Activated naive CD8-positive, alpha-beta T cell treated with anti-CD3 and anti-CD28 coated beads for 36 hours (primary cell): ENCODE measurements around the gene HAND1. TPM values are rescaled to one million over a fixed set of nuclear protein-coding genes. Genes with fewer than 3 reads are reported as not detected.

Source experiments
- DNase-seq: peaks from one replicate; pipeline ENCODE4 v3.0.0; 2021
- H3K27ac Mint-ChIP-seq: one replicate; pipeline ENCODE4 v1.8.0; 2022; ENCODE audit warnings: mild to moderate bottlenecking, moderate library complexity, mixed read lengths
- H3K27me3 Mint-ChIP-seq: one replicate; pipeline ENCODE4 v1.8.0; 2022; ENCODE audit warnings: mild to moderate bottlenecking, mixed read lengths
- H3K36me3 Mint-ChIP-seq: one replicate; pipeline ENCODE4 v1.8.0; 2021; ENCODE audit warnings: mild to moderate bottlenecking, mixed read lengths
- H3K4me1 Mint-ChIP-seq: one replicate; pipeline ENCODE4 v1.8.0; 2021; ENCODE audit warnings: mixed read lengths
- H3K4me3 Mint-ChIP-seq: one replicate; pipeline ENCODE4 v1.8.0; 2022; ENCODE audit warnings: mild to moderate bottlenecking, moderate library complexity, mixed read lengths
- H3K9me3 Mint-ChIP-seq: one replicate; pipeline ENCODE4 v1.8.0; 2022; ENCODE audit warnings: mixed read lengths
- total RNA-seq, 2 experiments: library from RNA; stranded (reverse); gene quantifications; one replicate each; pipeline ENCODE4 v1.2.3, GENCODE V29; 2021

Gene HAND1
- total RNA-seq, 2 experiments from 2014 or later, result not detected

GRCh38 chr5:154487541-154487940 is 9.5 kb upstream of the HAND1 start:
- Mint-ChIP-seq H3K27me3 (peaks cover 88% of the 10 kb centered on the region), H3K27ac (no peak overlapping the region), H3K36me3 (no peaks in the 10 kb centered on the region), H3K9me3 (no peaks in the 10 kb centered on the region), H3K4me1 (peaks cover 31% of the 10 kb centered on the region), H3K4me3 (no peak overlapping the region)
- DNase-seq, result peak; percentile 67

DNA sequence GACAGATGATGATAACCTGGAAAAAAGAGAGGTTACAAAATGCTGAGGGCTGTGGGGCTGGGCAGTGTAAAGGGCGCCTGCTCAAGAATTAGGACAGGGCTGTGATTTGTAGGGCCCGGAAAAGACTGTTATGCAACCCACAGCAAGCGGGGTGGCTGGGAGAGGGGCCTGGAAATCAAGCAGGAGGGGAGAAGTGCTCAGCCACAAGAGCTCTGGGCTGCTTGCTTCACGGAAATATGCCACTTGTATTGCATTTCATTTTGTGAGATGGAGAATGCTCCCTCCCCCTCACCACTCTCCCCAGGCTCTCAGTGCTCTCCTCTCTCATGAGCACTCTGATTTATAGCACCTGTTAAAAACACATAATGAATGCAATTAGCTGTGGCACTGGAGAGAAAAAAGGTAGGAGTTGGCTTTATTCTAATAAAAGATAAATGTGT is 8.4 kb upstream of the HAND1 start:
- H3K9me3 Mint-ChIP-seq, result no peaks in the 10 kb centered on the region
- H3K4me3 Mint-ChIP-seq, result no peak overlapping the region
- peaks cover 31% of the 10 kb centered on the region for H3K4me1 Mint-ChIP-seq
- H3K36me3 Mint-ChIP-seq, result no peaks in the 10 kb centered on the region
- no peak overlapping the region for H3K27ac Mint-ChIP-seq
- H3K27me3 Mint-ChIP-seq, result peaks cover 88% of the 10 kb centered on the region
- no peak for DNase-seq

GRCh38 chr5:154485850-154486426 is 7.9 kb upstream of the HAND1 start:
- H3K4me3 Mint-ChIP-seq, result no peak overlapping the region
- H3K4me1 Mint-ChIP-seq, result peaks cover 31% of the 10 kb centered on the region
- no peaks in the 10 kb centered on the region for H3K36me3 Mint-ChIP-seq
- H3K27me3 Mint-ChIP-seq, result peaks cover 88% of the 10 kb centered on the region
- no peak overlapping the region for H3K27ac Mint-ChIP-seq
- H3K9me3 Mint-ChIP-seq, result no peaks in the 10 kb centered on the region
- DNase-seq, result no peak

GRCh38 chr5:154485096-154485491 is 7.1 kb upstream of the HAND1 start:
- Mint-ChIP-seq H3K4me1 (peaks cover 37% of the 10 kb centered on the region), H3K27ac (no peak overlapping the region), H3K27me3 (peaks cover 89% of the 10 kb centered on the region), H3K4me3 (no peak overlapping the region), H3K36me3 (no peaks in the 10 kb centered on the region), H3K9me3 (no peaks in the 10 kb centered on the region)
- DNase-seq, result no peak

DNA sequence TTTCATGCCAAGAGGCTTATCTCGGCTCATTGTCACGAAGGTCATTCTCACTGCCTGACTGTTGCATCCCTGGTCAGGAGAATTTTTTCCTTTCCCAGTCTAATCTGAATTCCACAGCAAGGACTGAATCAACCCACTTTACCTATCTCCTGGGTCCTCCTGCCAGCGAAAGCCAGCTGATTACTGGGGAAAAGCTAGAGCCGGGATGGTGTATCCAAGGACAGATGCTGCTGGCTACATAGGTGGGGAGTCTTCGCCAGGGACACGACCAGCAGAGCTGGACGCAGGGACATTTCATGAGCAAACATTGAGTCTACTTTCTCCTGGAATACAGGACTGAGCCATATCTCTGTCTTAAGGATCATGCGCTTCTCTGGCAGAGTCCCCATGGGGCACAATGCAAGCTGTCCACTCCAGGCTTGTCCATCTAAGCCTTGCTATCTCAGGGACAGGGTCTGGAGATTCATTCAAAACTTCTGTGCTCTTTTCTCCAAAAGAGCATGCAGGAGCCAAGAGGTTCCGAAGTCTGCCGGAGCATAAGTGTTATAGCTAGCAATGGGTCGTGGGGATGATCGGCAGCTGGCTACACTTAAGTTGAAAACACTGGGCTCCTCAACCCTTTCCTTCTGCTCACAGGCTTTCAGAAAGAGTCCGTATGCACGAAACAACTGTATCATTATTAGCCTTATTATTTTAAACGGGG is 6.5 kb upstream of the HAND1 start:
- no peaks in the 10 kb centered on the region for H3K9me3 Mint-ChIP-seq
- no peak for DNase-seq
- no peak overlapping the region for H3K4me3 Mint-ChIP-seq
- peaks cover 89% of the 10 kb centered on the region for H3K27me3 Mint-ChIP-seq
- no peaks in the 10 kb centered on the region for H3K36me3 Mint-ChIP-seq
- no peak overlapping the region for H3K27ac Mint-ChIP-seq
- H3K4me1 Mint-ChIP-seq, result peaks cover 40% of the 10 kb centered on the region

GRCh38 chr5:154483654-154484392 is 5.8 kb upstream of the HAND1 start:
- Mint-ChIP-seq H3K27me3 (peaks cover 91% of the 10 kb centered on the region), H3K27ac (no peak overlapping the region), H3K9me3 (no peaks in the 10 kb centered on the region), H3K4me1 (peaks cover 43% of the 10 kb centered on the region), H3K36me3 (no peaks in the 10 kb centered on the region), H3K4me3 (no peak overlapping the region)
- DNase-seq, result no peak

DNA sequence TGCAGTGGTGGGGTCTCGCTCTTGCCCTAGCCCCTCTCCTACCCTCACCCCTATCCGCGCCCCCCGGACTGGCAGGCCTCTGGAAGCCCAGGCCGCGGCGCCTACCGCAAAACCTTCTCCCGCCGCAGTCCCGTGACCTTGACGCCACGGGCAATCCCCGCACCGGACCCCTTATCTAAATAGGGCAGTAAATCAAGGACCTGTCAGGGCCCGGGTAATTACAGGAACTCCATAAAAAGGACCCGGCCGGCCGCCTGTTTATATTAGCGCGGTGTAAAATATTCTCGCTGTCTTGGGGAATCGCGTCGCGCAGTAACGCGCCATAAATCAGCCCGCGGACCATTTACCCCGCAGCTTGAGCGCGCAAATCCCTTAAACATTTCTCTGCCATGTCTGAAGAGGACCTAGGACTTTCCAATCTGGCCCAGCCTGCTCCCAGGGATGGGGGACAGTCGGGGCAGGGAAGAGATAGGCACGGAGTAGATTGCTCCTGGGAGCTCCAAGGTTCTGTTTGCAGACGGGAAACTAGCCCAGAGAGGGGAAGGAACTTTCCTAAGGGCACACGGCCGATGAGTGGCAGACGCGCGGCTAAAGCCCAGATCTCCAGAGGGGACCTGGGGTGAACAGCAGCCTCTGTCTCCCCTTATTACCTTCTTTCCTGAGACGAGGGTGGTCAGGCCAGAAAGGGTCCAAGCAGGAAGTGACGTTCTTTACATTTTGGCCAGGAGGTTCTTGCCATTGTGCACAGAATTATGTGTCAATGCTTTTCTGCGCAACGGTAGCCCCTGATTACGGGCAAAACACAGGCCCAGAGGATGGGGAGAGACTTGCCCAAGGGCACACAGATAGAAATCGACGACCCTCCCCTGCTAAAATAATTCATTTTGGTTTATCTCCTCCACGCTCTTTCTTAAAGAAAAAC is 4.8 kb upstream of the HAND1 start:
- Mint-ChIP-seq H3K4me3 (no peak overlapping the region), H3K27ac (no peak overlapping the region), H3K4me1 (peaks cover 41% of the 10 kb centered on the region), H3K27me3 (peaks cover 98% of the 10 kb centered on the region), H3K36me3 (no peaks in the 10 kb centered on the region), H3K9me3 (no peaks in the 10 kb centered on the region)
- DNase-seq, result no peak

DNA sequence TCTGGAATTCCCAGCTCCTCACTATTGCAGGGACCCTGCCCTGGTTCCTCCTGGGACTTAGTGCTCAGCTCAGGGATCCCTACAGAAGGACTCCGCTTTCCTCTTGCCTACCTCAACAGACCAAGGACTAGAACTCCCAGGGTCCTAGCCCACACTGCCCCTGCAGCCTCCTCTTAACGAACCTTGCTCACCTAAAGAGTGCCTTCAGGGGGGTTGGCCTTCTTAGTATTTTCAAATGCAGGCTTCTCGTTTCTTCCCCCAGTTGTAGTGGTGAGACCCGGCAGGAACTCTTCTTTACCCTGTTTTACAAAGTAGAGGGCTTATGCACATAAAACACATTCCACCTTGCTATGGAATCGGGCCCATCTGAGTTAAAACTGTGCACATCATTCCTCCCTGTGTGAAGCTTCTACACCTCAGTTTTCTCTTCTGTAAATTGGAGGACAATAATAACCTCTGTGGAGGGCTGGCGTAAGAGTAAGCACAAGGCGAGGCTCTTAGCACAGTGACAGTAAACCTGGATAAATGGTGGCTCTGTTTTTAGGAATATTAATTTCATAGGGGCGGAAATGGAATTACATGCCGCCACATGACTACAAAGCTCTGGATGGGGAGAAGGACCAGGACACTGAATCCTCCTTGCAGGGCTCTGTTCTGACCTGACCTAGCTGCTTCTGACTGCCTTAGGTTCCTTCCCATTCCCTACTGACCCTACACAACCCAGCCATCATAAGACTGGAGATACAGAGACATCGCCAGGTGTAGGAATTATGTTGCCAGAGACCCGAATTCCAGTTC is 3.8 kb upstream of the HAND1 start:
- no peak for DNase-seq
- H3K27ac Mint-ChIP-seq, result no peak overlapping the region
- peaks cover 97% of the 10 kb centered on the region for H3K27me3 Mint-ChIP-seq
- no peaks in the 10 kb centered on the region for H3K9me3 Mint-ChIP-seq
- H3K4me1 Mint-ChIP-seq, result peaks cover 39% of the 10 kb centered on the region
- H3K4me3 Mint-ChIP-seq, result no peak overlapping the region
- H3K36me3 Mint-ChIP-seq, result peaks cover 3% of the 10 kb centered on the region

DNA sequence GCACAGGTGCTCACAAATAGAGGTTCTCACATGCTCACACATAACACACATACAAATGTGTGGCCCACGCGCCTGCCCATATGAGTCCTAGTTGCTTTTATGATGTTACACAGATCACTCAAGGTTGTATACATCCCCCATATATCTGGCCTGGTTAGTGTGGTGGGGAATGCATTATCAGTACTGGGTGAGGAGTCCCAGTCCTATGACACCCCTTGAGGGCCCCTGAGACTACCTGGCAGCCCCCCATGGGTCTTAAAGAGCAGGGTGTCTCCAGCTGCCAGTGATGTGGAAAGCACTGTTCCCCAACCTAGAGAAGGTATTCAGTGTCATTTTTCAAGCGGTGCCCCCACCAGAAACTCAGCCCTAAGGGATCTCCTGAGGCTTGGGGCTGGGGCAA is 2.8 kb upstream of the HAND1 start:
- peaks cover 97% of the 10 kb centered on the region for H3K27me3 Mint-ChIP-seq
- H3K36me3 Mint-ChIP-seq, result peaks cover 3% of the 10 kb centered on the region
- peaks cover 36% of the 10 kb centered on the region for H3K4me1 Mint-ChIP-seq
- H3K4me3 Mint-ChIP-seq, result no peak overlapping the region
- no peaks in the 10 kb centered on the region for H3K9me3 Mint-ChIP-seq
- no peak for DNase-seq
- H3K27ac Mint-ChIP-seq, result no peak overlapping the region

- Mint-ChIP-seq H3K36me3 (peaks cover 3% of the 10 kb centered on the region), H3K4me1 (peaks cover 33% of the 10 kb centered on the region), H3K27ac (no peak overlapping the region), H3K27me3 (peaks cover 97% of the 10 kb centered on the region), H3K4me3 (no peak overlapping the region), H3K9me3 (no peaks in the 10 kb centered on the region)
- no peak for DNase-seq
Observed at GRCh38 chr5:154479944-154480750, 2.1 kb upstream of the HAND1 start.

DNA sequence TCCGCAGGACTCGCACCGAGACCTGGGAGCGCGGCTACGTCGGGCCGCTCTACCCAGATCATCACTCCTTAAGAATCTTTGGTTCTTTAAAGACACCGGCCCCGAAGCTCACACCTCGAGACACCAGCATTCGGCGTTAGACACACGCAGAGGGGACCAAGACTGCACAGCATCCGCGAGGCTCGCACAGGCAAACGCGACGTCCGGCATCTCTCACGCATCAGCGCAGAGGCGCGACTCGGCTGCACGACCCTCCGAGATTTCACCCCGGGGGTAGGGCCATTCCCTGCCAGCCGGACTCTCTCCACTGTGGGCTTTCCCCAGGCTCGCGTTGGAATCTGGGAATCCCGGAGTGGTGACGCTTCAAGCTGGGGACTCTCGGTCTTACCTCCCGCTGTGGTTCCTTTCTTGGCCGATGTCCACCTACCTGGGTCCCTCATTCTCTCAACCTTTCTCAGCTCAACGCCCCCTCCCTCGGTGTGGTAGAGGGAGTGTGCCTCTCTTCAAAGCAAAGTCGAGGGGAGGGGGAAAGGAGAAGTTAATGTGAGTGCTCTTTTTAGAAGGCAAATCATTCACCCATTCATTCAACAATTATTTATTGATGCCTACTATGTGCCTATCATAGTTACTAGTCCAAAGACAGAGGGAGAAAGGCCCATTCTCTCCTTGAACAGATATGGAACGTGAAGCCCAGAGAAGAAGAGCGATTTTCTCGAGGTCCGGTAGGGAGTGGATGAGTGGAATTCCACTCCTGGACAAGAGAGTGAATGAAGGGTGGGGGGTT is 1.3 kb upstream of the HAND1 start:
- peaks cover 97% of the 10 kb centered on the region for H3K27me3 Mint-ChIP-seq
- H3K4me3 Mint-ChIP-seq, result no peak overlapping the region
- H3K4me1 Mint-ChIP-seq, result peaks cover 38% of the 10 kb centered on the region
- H3K27ac Mint-ChIP-seq, result peak overlapping the region; percentile 30
- DNase-seq, result no peak
- H3K9me3 Mint-ChIP-seq, result no peaks in the 10 kb centered on the region
- peaks cover 3% of the 10 kb centered on the region for H3K36me3 Mint-ChIP-seq

DNA sequence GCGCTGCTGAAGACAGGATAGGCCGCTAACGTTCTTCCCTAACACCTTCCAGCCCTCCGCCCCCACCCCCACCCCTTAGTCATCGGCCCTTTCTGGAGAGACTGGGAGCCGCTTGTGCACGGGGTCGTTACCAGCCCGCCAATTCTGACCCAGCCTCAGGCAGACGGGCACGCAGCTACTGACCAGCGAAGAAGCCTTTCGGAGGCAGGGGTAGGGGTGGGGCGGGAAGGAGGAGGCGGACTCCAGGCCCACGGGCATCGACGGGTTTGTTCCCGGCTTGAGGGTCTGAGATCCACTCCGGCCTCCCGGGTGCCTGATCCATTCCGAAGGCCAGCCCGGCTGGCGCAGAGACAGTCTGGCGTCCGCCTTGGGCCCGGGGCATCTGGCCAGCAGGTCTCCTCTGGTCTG is 729 bp upstream of the HAND1 start:
- DNase-seq, result no peak
- Mint-ChIP-seq H3K4me3 (no peak overlapping the region), H3K27ac (no peak overlapping the region), H3K4me1 (peaks cover 44% of the 10 kb centered on the region), H3K27me3 (peaks cover 97% of the 10 kb centered on the region), H3K9me3 (no peaks in the 10 kb centered on the region), H3K36me3 (peaks cover 3% of the 10 kb centered on the region)
